H1 (cell line): ENCODE measurements around the gene UNC80. TPM values are rescaled to one million over a fixed set of nuclear protein-coding genes. Genes with fewer than 3 reads are reported as not detected.
A peak's percentile ranks its signal among the peaks of the same experiment; 100 is the strongest.

Source experiments
- CTCF ChIA-PET: fragments of 300-600 bp; sonication (Branson Sonifier 250); formaldehyde crosslinking; loops from one replicate; lab custom pipeline; 2021; ENCODE audit not compliant: partially characterized antibody; lab: Charles Lee
- POLR2A ChIA-PET: fragments of 300-600 bp; sonication (Branson Sonifier 250); formaldehyde crosslinking; loops from one replicate; lab custom pipeline; 2021; ENCODE audit warnings: inconsistent platforms; ENCODE audit not compliant: partially characterized antibody; lab: Charles Lee
- DNase-seq, 2 experiments: peaks; one replicate each; pipeline versions ENCODE4 v3.0.0 to v3.0.0-alpha.2; 2010 to 2022; ENCODE audit warnings: low spot score in 2 of 2, low read depth in 1 of 2, mixed read lengths in 1 of 2
- FAIRE-seq: peaks from 2 replicates; lab custom pipeline; 2011; peaks lifted over from hg19 to GRCh38; lab: Jason Lieb, UNC
- H2AFZ ChIP-seq: 2 replicates; pipeline ENCODE4 v1.8.1; 2012; ENCODE audit warnings: low read length, inconsistent platforms
- H2AK5ac ChIP-seq: 2 replicates; pipeline ENCODE4 v1.6.1; 2013; ENCODE audit warnings: low read depth, low read length
- H2BK120ac ChIP-seq: replicated peaks from 2 replicates; pipeline ENCODE3; 2013; ENCODE audit warnings: low read depth, low read length, inconsistent platforms
- H2BK12ac ChIP-seq: 2 replicates; pipeline ENCODE4 v1.6.1; 2013; ENCODE audit warnings: low read depth, low read length
- H2BK15ac ChIP-seq: 2 replicates; pipeline ENCODE4 v1.6.1; 2013; ENCODE audit warnings: low read length
- H2BK20ac ChIP-seq: 2 replicates; pipeline ENCODE4 v1.6.1; 2013; ENCODE audit warnings: low read length
- H2BK5ac ChIP-seq: 2 replicates; pipeline ENCODE4 v1.6.1; 2013; ENCODE audit warnings: low read depth, low read length
- H3K14ac ChIP-seq: 2 replicates; pipeline ENCODE4 v1.6.1; 2013; ENCODE audit warnings: inconsistent platforms; ENCODE audit not compliant: insufficient read length
- H3K18ac ChIP-seq: 2 replicates; pipeline ENCODE4 v1.6.1; 2013; ENCODE audit warnings: low read length; ENCODE audit errors: extremely low read depth
- H3K23ac ChIP-seq: 2 replicates; pipeline ENCODE4 v1.6.1; 2013; ENCODE audit warnings: inconsistent platforms; ENCODE audit not compliant: insufficient read length
- H3K23me2 ChIP-seq: 2 replicates; pipeline ENCODE4 v1.6.1; 2013; ENCODE audit warnings: low read depth, low read length
- H3K27ac ChIP-seq: 2 replicates; pipeline ENCODE4 v1.6.1; 2011; ENCODE audit warnings: low read depth, low read length, inconsistent platforms
- H3K27me3 ChIP-seq, 4 experiments: replicated peaks in 1 of 4; 1 replicate in 1 of 4; 2 replicates in 3 of 4; pipeline versions ENCODE4 v1.6.1 to v1.8.1; 2011 to 2013; ENCODE audit warnings: low read length in 3 of 4, mild to moderate bottlenecking in 3 of 4, inconsistent platforms in 2 of 4, mixed read lengths in 2 of 4, moderate library complexity in 1 of 4; ENCODE audit not compliant: control insufficient read depth in 3 of 4, insufficient read depth in 3 of 4; ENCODE audit errors: extremely low read depth in 1 of 4
- H3K36me3 ChIP-seq, 4 experiments: 2 replicates each; pipeline versions ENCODE4 v1.6.1 to v1.8.1; 2011 to 2013; ENCODE audit warnings: mild to moderate bottlenecking in 4 of 4, low read length in 3 of 4, moderate library complexity in 2 of 4, control low read depth in 1 of 4, inconsistent platforms in 1 of 4; ENCODE audit not compliant: insufficient read depth in 4 of 4, control insufficient read depth in 2 of 4
- H3K4ac ChIP-seq: replicated peaks from 2 replicates; pipeline ENCODE3; 2013; ENCODE audit warnings: low read length, low read depth, mixed read lengths, inconsistent platforms; ENCODE audit not compliant: insufficient read length
- H3K4me1 ChIP-seq, 4 experiments: replicated peaks in 1 of 4; 1 replicate in 1 of 4; 2 replicates in 3 of 4; pipeline versions ENCODE4 v1.6.1 to v1.8.1; 2011 to 2013; ENCODE audit warnings: low read length in 3 of 4, inconsistent platforms in 2 of 4, mixed read lengths in 1 of 4; ENCODE audit not compliant: insufficient read depth in 4 of 4, control insufficient read depth in 3 of 4
- H3K4me2 ChIP-seq, 2 experiments: 2 replicates each; pipeline versions ENCODE4 v1.6.1 to v1.8.1; 2011 to 2013; ENCODE audit warnings: low read depth in 2 of 2, low read length in 2 of 2, control low read depth in 1 of 2, inconsistent platforms in 1 of 2, mild to moderate bottlenecking in 1 of 2; ENCODE audit not compliant: insufficient read depth in 1 of 2
- H3K4me3 ChIP-seq, 4 experiments: fragments of 200-600, 300-600 bp in 1 of 4; sonication (generic), shearing (Covaris generic), sonication (Bioruptor Twin) in 1 of 4; 2 replicates each; pipeline versions ENCODE4 v1.5.1 to v1.8.1; 2011 to 2016; ENCODE audit warnings: low read length in 4 of 4, low read depth in 3 of 4, control low read depth in 2 of 4, inconsistent platforms in 2 of 4, mild to moderate bottlenecking in 2 of 4, mixed read lengths in 1 of 4, moderate library complexity in 1 of 4; ENCODE audit not compliant: insufficient read depth in 2 of 4; ENCODE audit errors: extremely low read depth in 1 of 4
- H3K56ac ChIP-seq: replicated peaks from 2 replicates; pipeline ENCODE3; 2013; ENCODE audit warnings: low read depth, mild to moderate bottlenecking, mixed read lengths, low read length, inconsistent platforms; ENCODE audit not compliant: insufficient read length
- H3K79me1 ChIP-seq: 2 replicates; pipeline ENCODE4 v1.6.1; 2013; ENCODE audit warnings: low read depth, low read length, control low read depth
- H3K79me2 ChIP-seq, 2 experiments: 2 replicates each; pipeline versions ENCODE4 v1.6.1 to v1.8.1; 2012 to 2013; ENCODE audit warnings: low read length in 2 of 2, mild to moderate bottlenecking in 2 of 2, inconsistent platforms in 1 of 2; ENCODE audit not compliant: insufficient read depth in 2 of 2, control insufficient read depth in 1 of 2
- H3K9ac ChIP-seq, 4 experiments: replicated peaks in 1 of 4; 1 replicate in 1 of 4; 2 replicates in 3 of 4; pipeline versions ENCODE4 v1.6.1 to v1.8.1; 2011 to 2013; ENCODE audit warnings: low read depth in 3 of 4, low read length in 3 of 4, control low read depth in 2 of 4, mild to moderate bottlenecking in 2 of 4, moderate library complexity in 2 of 4, inconsistent platforms in 1 of 4; ENCODE audit errors: extremely low read depth in 1 of 4
- H3K9me3 ChIP-seq, 2 experiments: 2 replicates each; pipeline versions ENCODE4 v1.6.1 to v1.8.1; 2012 to 2013; ENCODE audit warnings: mild to moderate bottlenecking in 2 of 2, moderate library complexity in 2 of 2, control low read depth in 1 of 2, inconsistent platforms in 1 of 2, low read depth in 1 of 2, low read length in 1 of 2, mixed read lengths in 1 of 2; ENCODE audit not compliant: insufficient read depth in 2 of 2
- H4K20me1 ChIP-seq, 2 experiments: replicated peaks in 1 of 2; 2 replicates each; pipeline versions ENCODE3 to v1.8.1; 2011 to 2013; ENCODE audit warnings: inconsistent platforms in 2 of 2, low read length in 2 of 2, mild to moderate bottlenecking in 1 of 2; ENCODE audit not compliant: insufficient read depth in 2 of 2, control insufficient read depth in 1 of 2
- H4K5ac ChIP-seq: 2 replicates; pipeline ENCODE4 v1.6.1; 2013; ENCODE audit warnings: low read length, low read depth, mixed read lengths, inconsistent platforms; ENCODE audit not compliant: insufficient read length
- H4K8ac ChIP-seq: 2 replicates; pipeline ENCODE4 v1.8.0; 2013; ENCODE audit warnings: mild to moderate bottlenecking, moderate library complexity, low read length, inconsistent platforms; ENCODE audit not compliant: insufficient read depth; ENCODE audit errors: extremely low read depth
- H4K91ac ChIP-seq: replicated peaks from 2 replicates; pipeline ENCODE3; 2013; ENCODE audit warnings: low read length, mixed read lengths, inconsistent platforms; ENCODE audit not compliant: insufficient read length
- CBX8 ChIP-seq: fragments of 300-800, 300-1000 bp; sonication (generic); IDR thresholded peaks from 2 replicates; pipeline ENCODE4 v1.7.1; 2016; ENCODE audit warnings: low read depth, low read length, borderline replicate concordance
- CHD2 ChIP-seq: IDR thresholded peaks from 2 replicates; pipeline ENCODE4 v1.6.1; 2012; ENCODE audit warnings: low read length, improper control_type of control experiment
- GABPA ChIP-seq: IDR thresholded peaks from 2 replicates; pipeline ENCODE4 v1.6.1; 2011; ENCODE audit warnings: mild to moderate bottlenecking, low read length, moderate library complexity, borderline replicate concordance; ENCODE audit not compliant: insufficient read depth
- KDM4A ChIP-seq: IDR thresholded peaks from one replicate; pipeline ENCODE4 v1.7.1; 2012; ENCODE audit warnings: low read depth, mild to moderate bottlenecking, moderate library complexity, low read length, inconsistent platforms; ENCODE audit not compliant: severe bottlenecking
- SP4 ChIP-seq: IDR thresholded peaks from 2 replicates; pipeline ENCODE4 v1.6.1; 2012; ENCODE audit warnings: low read length, inconsistent platforms
- WGBS, 2 experiments: shearing (Covaris generic) in 1 of 2; methylation state at CpG; one replicate each; pipeline versions ENCODE4 v1.1.6 to v1.1.7; 2013 to 2015; ENCODE audit warnings: low lambda C conversion rate in 2 of 2, mixed read lengths in 2 of 2, inconsistent platforms in 1 of 2, low coverage in 1 of 2, missing lambda C conversion rate in 1 of 2; ENCODE audit not compliant: insufficient replicate concordance in 2 of 2, insufficient coverage in 1 of 2, insufficient read length in 1 of 2; ENCODE audit errors: extremely low coverage in 1 of 2, missing lambda C conversion rate in 1 of 2; 5-methylcytosine and 5-hydroxymethylcytosine counted together
- polyA plus RNA-seq, 7 experiments: library from polyadenylated mRNA; depleted of rRNA in 3 of 7; stranded (reverse) in 5 of 7; unstranded in 2 of 7; fragments of >200 nt in 5 of 7; fragments of 200-250 nt in 2 of 7; gene quantifications; 1 replicate in 5 of 7; 2 replicates in 1 of 7; 4 replicates in 1 of 7; pipeline versions ENCODE4 v1.2.1 to v1.2.3, GENCODE V29; 2011 to 2013; ENCODE audit warnings: missing spikeins in 2 of 7, mixed read lengths in 2 of 7
- total RNA-seq: library from RNA; stranded (reverse); fragmentation: NEBNext Ultra II Directional; extraction: Animal tissue kit (Norgen Biotek cat#: 25700); gene quantifications from 2 replicates; pipeline ENCODE4 v1.2.1, GENCODE V29; 2021

The UNC80 gene
- total and polyA plus RNA-seq, 2 of the 8 experiments (the other 6 are each of a cell fraction or from before 2014, with no cell fraction given), result 0.53 to 0.56 TPM

DNA sequence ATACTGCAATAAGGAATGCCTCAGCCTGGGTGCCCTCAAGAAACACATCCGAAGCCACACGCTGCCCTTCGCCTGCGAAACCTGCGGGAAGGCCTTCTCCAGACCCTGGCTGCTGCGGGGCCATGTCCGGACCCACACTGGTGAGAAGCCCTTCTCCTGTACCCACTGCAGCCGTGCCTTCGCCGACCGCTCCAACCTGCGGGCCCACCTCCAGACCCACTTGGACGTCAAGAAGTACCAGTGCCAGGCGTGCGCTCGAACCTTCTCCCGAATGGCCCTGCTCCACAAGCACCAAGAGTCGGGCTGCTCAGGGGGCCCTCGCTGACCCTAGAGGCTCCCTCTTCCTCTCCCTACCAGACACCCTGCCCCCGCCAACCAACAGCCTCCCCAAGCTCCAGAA lies 37.6 kb downstream of the UNC80 start:
- Histone ChIP-seq H2BK12ac (no peak overlapping the region), H3K18ac (no peak overlapping the region), H3K36me3 (no peaks in the 10 kb centered on the region), H3K4me3 (no peak overlapping the region)
- no peak for DNase-seq
- WGBS, 2 experiments, result 97% methylated on average over 20 of the region's 20 CpGs; no CpG with 5 or more reads in 1 of the 2 experiments
- TF ChIP-seq KDM4A, result no peak
- TF ChIP-seq SP4, result no peak
- TF ChIP-seq CHD2, result no peak
- no peak for TF ChIP-seq GABPA
- no peak for TF ChIP-seq CBX8
- TF ChIP-seq, all 59 proteins: peak for 0
- ChIA-PET CTCF (interaction anchor here (0.9 to 1.5 kb wide), 2 partner anchors 13 to 37 kb away, joined by 4 to 6 read pairs; partner anchors contain the start of gene UNC80), POLR2A (no interaction called here)
- Histone ChIP-seq H3K27me3 (no peaks in the 10 kb centered on the region), H2BK20ac (0 out of 2 replicates have a peak overlapping the region, but pooled peaks have one; percentile 32), H4K5ac (no peak overlapping the region), H3K23me2 (no peaks in the 10 kb centered on the region), H4K8ac (no peak overlapping the region), H2AK5ac (no peak overlapping the region), H3K4me1 (peaks cover 0 to 7% (median 0%) of the 10 kb centered on the region in 4 experiments; a peak in 2 of 7 replicates), H2AFZ (no peak overlapping the region), H3K14ac (no peak overlapping the region), H3K79me2 (no peaks in the 10 kb centered on the region), H4K20me1 (no peaks in the 10 kb centered on the region), H3K23ac (no peak overlapping the region), H3K9me3 (no peaks in the 10 kb centered on the region; a peak in 1 of 4 replicates), H4K91ac (no peak overlapping the region), H2BK5ac (no peak overlapping the region), H3K9ac (no peak overlapping the region), H2BK15ac (no peak overlapping the region), H3K56ac (no peak overlapping the region), H3K79me1 (no peaks in the 10 kb centered on the region), H3K4ac (no peak overlapping the region), H2BK120ac (no peak overlapping the region), H3K4me2 (no peak overlapping the region), H3K27ac (no peak overlapping the region)
- FAIRE-seq, result no peak
